SK-N-SH treated with all-trans-retinoic acid at 6 μM for 48 hours (cell line): ENCODE data around the gene FAF1.

ENCODE experiments used
- ATAC-seq: fragments of 200-7000 bp; cut with Tn5 transposase; 3 replicates; pipeline ENCODE4 v1.9.1; 2020; ENCODE audit warnings: mild to moderate bottlenecking, moderate library complexity
- ARNTL ChIP-seq: fragments of 450-650 bp; formaldehyde crosslinking; IDR thresholded peaks from 2 replicates; pipeline ENCODE4 v1.5.0; 2020; ENCODE audit warnings: low read depth, mild to moderate bottlenecking, moderate library complexity, borderline replicate concordance
- CREB5 ChIP-seq: fragments of 250-450 bp; sonication (Bioruptor Pico); IDR thresholded peaks from 2 replicates; pipeline ENCODE4 v1.5.1; 2020; ENCODE audit warnings: low read depth, mild to moderate bottlenecking, moderate library complexity
- CSDC2 ChIP-seq: fragments of 250-450 bp; sonication (Bioruptor Pico); IDR thresholded peaks from 2 replicates; pipeline ENCODE4 v1.5.0; 2020; ENCODE audit warnings: mild to moderate bottlenecking, moderate library complexity
- ESRRG ChIP-seq: fragments of 250-450 bp; sonication (Bioruptor Pico); IDR thresholded peaks from 2 replicates; pipeline ENCODE4 v1.6.1; 2021; ENCODE audit warnings: mild to moderate bottlenecking
- GLIS3 ChIP-seq: fragments of 250-450 bp; sonication (Bioruptor Pico); IDR thresholded peaks from 2 replicates; pipeline ENCODE4 v1.5.0; 2020; ENCODE audit warnings: mild to moderate bottlenecking, moderate library complexity
- ISL1 ChIP-seq: fragments of 250-450 bp; sonication (Bioruptor Pico); IDR thresholded peaks from 2 replicates; pipeline ENCODE4 v2.1.2; 2022; ENCODE audit warnings: mild to moderate bottlenecking, moderate library complexity
- OSR1 ChIP-seq: fragments of 250-450 bp; sonication (Bioruptor Pico); IDR thresholded peaks from 2 replicates; pipeline ENCODE4 v1.8.0; 2022; ENCODE audit warnings: moderate library complexity, mild to moderate bottlenecking, inconsistent platforms
- PATZ1 ChIP-seq: fragments of 250-450 bp; sonication (Bioruptor Pico); IDR thresholded peaks from 2 replicates; pipeline ENCODE4 v1.8.0; 2020; ENCODE audit warnings: mild to moderate bottlenecking, moderate library complexity, borderline replicate concordance
- PPARA ChIP-seq: fragments of 250-450 bp; sonication (Bioruptor Pico); IDR thresholded peaks from 2 replicates; pipeline ENCODE4 v1.5.0; 2020; ENCODE audit warnings: mild to moderate bottlenecking, borderline replicate concordance
- RARB ChIP-seq: fragments of 250-450 bp; sonication (Bioruptor Pico); IDR thresholded peaks from 2 replicates; pipeline ENCODE4 v1.8.0; 2021; ENCODE audit warnings: mild to moderate bottlenecking, moderate library complexity
- SNAI2 ChIP-seq: fragments of 250-450 bp; sonication (Bioruptor Pico); IDR thresholded peaks from 2 replicates; pipeline ENCODE4 v1.5.0; 2020; ENCODE audit warnings: mild to moderate bottlenecking, moderate library complexity
- TSHZ2 ChIP-seq: fragments of 250-450 bp; sonication (Bioruptor Pico); IDR thresholded peaks from 2 replicates; pipeline ENCODE4 v1.5.0; 2020; ENCODE audit warnings: mild to moderate bottlenecking, moderate library complexity
- ZC3H10 ChIP-seq: fragments of 250-450 bp; sonication (Bioruptor Pico); IDR thresholded peaks from 2 replicates; pipeline ENCODE4 v1.5.1; 2021; ENCODE audit warnings: mild to moderate bottlenecking, moderate library complexity
- ZFP3 ChIP-seq: fragments of 250-450 bp; sonication (Bioruptor Pico); IDR thresholded peaks from 2 replicates; pipeline ENCODE4 v1.5.0; 2020; ENCODE audit warnings: mild to moderate bottlenecking, moderate library complexity
- ZNF565 ChIP-seq: fragments of 450-650 bp; formaldehyde crosslinking; conservative IDR thresholded peaks from 2 replicates; pipeline ENCODE4 v1.5.0; 2020; ENCODE audit warnings: low read depth, mild to moderate bottlenecking, moderate library complexity
- ZNF70 ChIP-seq: fragments of 450-650 bp; formaldehyde crosslinking; IDR thresholded peaks from 2 replicates; pipeline ENCODE4 v1.5.0; 2020; ENCODE audit warnings: mild to moderate bottlenecking, moderate library complexity
- ZNF8 ChIP-seq: fragments of 450-650 bp; formaldehyde crosslinking; IDR thresholded peaks from 2 replicates; pipeline ENCODE4 v1.5.0; 2020; ENCODE audit warnings: mild to moderate bottlenecking, moderate library complexity
- TF ChIP-seq, protein P1 (sequence below): fragments of 250-450 bp; sonication (Bioruptor Pico); IDR thresholded peaks from 2 replicates; pipeline ENCODE4 v1.8.0; 2021; ENCODE audit warnings: low read depth, mild to moderate bottlenecking, moderate library complexity, borderline replicate concordance

Gene FAF1

GRCh38 chr1:50564417-50564816 is 395.6 kb downstream of the FAF1 start:
- TF ChIP-seq ZNF8 (CRISPR knock-in tag) = no peak
- no peak for TF ChIP-seq SNAI2
- TF ChIP-seq ZC3H10 (CRISPR knock-in tag) = no peak
- no peak for ATAC-seq

DNA sequence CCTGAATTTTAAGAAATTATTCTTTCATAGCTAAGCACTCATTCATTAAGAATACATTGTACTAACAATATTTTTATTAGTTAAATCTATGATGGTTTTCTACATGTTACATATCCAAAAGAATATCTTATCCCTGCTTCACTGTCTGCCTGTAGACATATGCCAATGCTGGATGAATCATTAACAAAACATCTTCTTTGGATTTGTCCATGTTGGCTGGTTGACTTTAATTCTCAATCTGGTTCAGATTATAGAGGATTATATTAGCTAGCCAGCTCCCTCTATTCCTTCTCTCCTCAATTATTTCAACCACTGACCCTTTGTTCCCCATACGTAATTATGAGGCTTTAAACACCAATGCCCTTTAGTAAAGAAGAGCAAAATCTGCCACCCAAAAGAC is 398.0 kb downstream of the FAF1 start:
- no peak for ATAC-seq
- no peak for TF ChIP-seq ARNTL (CRISPR knock-in tag)
- TF ChIP-seq, all 23 proteins: peak for 0

GRCh38 chr1:50559421-50559820 is 400.6 kb downstream of the FAF1 start:
- TF ChIP-seq ZNF8 (CRISPR knock-in tag) (no peak), ISL1 (CRISPR knock-in tag) (no peak), ZFP3 (no peak), GLIS3 (CRISPR knock-in tag) (no peak), RARB (CRISPR knock-in tag) (no peak), CSDC2 (CRISPR knock-in tag) (no peak), TSHZ2 (no peak), OSR1 (CRISPR knock-in tag) (no peak)
- ATAC-seq = no peak

DNA sequence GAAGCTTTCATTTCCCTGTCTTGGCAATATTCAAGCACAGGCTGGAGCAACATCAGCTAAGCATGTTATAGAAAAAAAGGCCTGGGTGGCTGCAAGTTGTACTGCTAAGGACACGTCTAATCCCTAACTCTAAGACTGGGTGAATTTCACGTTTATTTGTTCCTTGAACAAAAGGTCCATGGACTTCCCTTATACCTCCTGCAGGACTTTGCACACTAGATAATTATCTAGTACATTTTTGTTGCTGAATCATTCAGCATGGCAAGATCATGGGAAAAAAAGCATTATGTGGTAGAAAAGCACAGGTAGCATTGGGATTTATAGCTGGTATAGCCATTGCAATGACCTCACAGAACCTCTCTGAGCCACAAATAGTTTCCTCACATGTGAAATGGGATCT is 406.1 kb downstream of the FAF1 start:
- no peak for TF ChIP-seq PPARA
- TF ChIP-seq TSHZ2 = no peak
- TF ChIP-seq, all 23 proteins: peak for 0
- ATAC-seq = no peak

- TF ChIP-seq ESRRG (CRISPR knock-in tag) (no peak), ISL1 (CRISPR knock-in tag) (no peak), TSHZ2 (no peak), ZNF70 (CRISPR knock-in tag) (no peak), SNAI2 (no peak), CSDC2 (CRISPR knock-in tag) (no peak), ZNF565 (CRISPR knock-in tag) (no peak)
- ATAC-seq = no peak
These were observed 411.8 kb downstream of the FAF1 start for GRCh38 chr1:50548243-50548642.

GRCh38 chr1:50542362-50542761 is 417.7 kb downstream of the FAF1 start:
- ATAC-seq = peak; percentile 55

More at GRCh38 chr1:50542362-50542761, 417.7 kb downstream of the FAF1 start:
- no peak for TF ChIP-seq SNAI2
- TF ChIP-seq, protein P1, sequence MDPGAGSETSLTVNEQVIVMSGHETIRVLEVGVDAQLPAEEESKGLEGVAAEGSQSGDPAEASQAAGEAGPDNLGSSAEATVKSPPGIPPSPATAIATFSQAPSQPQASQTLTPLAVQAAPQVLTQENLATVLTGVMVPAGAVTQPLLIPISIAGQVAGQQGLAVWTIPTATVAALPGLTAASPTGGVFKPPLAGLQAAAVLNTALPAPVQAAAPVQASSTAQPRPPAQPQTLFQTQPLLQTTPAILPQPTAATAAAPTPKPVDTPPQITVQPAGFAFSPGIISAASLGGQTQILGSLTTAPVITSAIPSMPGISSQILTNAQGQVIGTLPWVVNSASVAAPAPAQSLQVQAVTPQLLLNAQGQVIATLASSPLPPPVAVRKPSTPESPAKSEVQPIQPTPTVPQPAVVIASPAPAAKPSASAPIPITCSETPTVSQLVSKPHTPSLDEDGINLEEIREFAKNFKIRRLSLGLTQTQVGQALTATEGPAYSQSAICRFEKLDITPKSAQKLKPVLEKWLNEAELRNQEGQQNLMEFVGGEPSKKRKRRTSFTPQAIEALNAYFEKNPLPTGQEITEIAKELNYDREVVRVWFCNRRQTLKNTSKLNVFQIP = no peak
- no peak for TF ChIP-seq PATZ1
- TF ChIP-seq CREB5 (CRISPR knock-in tag) = no peak
- TF ChIP-seq ISL1 (CRISPR knock-in tag) = no peak
- TF ChIP-seq ZNF8 (CRISPR knock-in tag) = no peak
